ENCODE measurements around the gene MCEMP1. TPM values are rescaled to one million over a fixed set of nuclear protein-coding genes. Genes with fewer than 3 reads are reported as not detected.

The MCEMP1 gene
- not detected in 2 replicates for total RNA-seq

GRCh38 chr19:7676854-7677253 lies at the start of gene MCEMP1:
TSS of gene MCEMP1 (plus strand) at chr19:7677090. CDS start at chr19:7677121, 31 bp downstream.

DNA sequence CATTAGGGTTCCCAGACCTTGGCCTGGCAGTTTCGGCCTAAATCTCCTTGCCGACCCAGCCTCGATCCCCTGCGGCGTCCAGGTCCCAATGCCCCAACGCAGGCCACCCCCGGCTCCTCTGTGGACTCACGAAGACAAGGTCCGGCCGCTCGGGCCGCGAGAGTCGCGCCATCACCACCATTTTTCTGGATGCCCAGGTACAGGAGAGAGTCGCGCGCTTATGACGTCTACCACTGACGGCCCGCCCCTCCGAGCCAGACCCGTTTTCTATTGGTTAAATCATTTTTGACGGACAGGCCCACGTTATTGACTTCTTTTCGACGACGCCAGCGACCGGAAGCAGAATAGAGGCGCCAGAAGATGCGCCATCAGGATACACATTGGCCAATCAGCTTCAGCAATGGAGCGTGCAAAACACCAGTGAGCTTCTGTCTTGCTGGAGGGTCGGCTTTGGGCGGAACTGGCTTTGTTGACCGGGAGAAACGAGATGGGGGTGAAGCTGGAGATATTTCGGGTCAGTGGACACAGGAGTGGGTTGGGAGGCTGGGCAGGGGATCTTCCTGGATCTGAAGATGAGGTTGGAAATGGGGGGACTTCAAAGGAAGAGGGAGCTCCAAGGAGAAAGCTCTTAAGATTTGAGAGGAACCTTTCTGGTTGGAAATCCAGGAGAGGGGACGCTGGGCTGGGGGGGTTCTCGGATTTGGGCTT lies 47.4 kb upstream of the MCEMP1 start, which contains the start of the genes PET100 and XAB2:
TSS of gene PET100 (plus strand) at position 447 of the 708 bp plus-strand sequence. CDS start at position 488, 41 bp downstream.
TSS of gene XAB2 (minus strand) at position 199 of the 708 bp plus-strand sequence. CDS start at position 181, 18 bp downstream.

GRCh38 chr19:7633698-7634097 lies 43.2 kb upstream of the MCEMP1 start, which contains the start of gene PCP2:
TSS of gene PCP2 (minus strand) at chr19:7633719. CDS start at chr19:7633457, 262 bp downstream.

GRCh38 chr19:7636691-7637373 lies 40.1 kb upstream of the MCEMP1 start, which contains the start of gene STXBP2:
TSS of gene STXBP2 (plus strand) at chr19:7637110. CDS start at chr19:7637150, 40 bp downstream.

GRCh38 chr19:7668842-7669241 lies 8.0 kb upstream of the MCEMP1 start, which contains the start of gene RETN:
TSS of gene RETN (plus strand) at chr19:7669049. CDS start at chr19:7669327, 278 bp downstream.

GRCh38 chr19:7680606-7681339 lies 3.9 kb downstream of the MCEMP1 start, which contains the start of gene TRAPPC5:
TSS of gene TRAPPC5 (plus strand) at chr19:7680833. CDS start at chr19:7682254, 1,421 bp downstream.

DNA sequence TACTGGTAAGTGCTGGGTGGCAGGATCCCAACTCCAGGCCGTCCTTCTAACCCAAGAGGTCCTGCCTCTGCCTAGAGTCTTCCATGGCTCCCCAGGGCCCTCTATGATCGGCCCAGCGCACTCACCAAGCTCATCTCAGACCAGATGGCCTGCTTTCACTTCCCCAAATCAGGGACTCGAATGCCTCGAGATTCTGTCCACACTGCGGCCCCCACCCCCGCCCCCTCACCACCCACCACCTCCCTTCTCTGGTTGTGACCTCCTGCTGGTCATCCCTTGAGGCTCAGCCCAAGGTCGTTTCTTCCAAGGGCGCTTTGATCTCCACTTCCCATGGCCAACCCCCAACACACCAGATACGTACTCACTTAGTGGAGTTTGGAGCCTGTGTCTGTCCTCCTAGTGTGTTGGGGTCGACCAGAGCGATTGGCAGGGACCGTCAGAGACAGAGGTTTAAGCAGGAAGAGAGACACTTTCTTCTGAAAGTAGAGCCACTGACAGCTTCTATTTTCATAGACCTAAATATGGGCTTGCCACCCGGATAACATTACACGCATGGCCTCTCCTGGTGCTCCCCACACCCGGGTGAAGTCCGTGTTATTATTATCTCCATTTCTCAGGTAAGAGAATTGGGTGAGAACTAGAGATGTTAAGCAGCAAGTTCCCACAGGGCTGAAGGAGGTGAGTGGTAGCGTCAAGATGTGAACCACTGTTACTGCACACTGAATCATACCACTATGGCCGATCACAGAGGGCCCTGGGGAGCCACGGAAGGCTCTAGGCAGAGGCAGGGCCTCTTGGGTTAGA lies 25.0 kb downstream of the MCEMP1 start, which contains the start of gene FCER2:
TSS of gene FCER2 (minus strand) at position 478 of the 804 bp plus-strand sequence. CDS start 2,371 bp downstream, outside the sequence.

Other genes starting within 250 kb of the MCEMP1 start
- gene PEX11G, start 188.1 kb upstream of the MCEMP1 start, total RNA-seq, result 2.4 and 2.6 TPM in 2 replicates
- gene ZNF358, start 161.0 kb upstream of the MCEMP1 start, total RNA-seq, result 9.8 and 17.8 TPM in 2 replicates
- gene MCOLN1, start 154.5 kb upstream of the MCEMP1 start, total RNA-seq, result 1.9 and 5.3 TPM in 2 replicates
- 63.5 and 87.2 TPM in 2 replicates for gene PNPLA6, start 141.4 kb upstream of the MCEMP1 start, total RNA-seq
- gene CAMSAP3, start 81.2 kb upstream of the MCEMP1 start, total RNA-seq, result 3.8 and 12.3 TPM in 2 replicates
- gene XAB2, start 47.5 kb upstream of the MCEMP1 start, total RNA-seq, result 22.4 and 31.8 TPM in 2 replicates
- gene PET100, start 47.3 kb upstream of the MCEMP1 start, total RNA-seq, result 6.0 and 8.0 TPM in 2 replicates
- gene PCP2, start 43.4 kb upstream of the MCEMP1 start, total RNA-seq, result not detected in 2 replicates
- gene STXBP2, start 40.0 kb upstream of the MCEMP1 start, total RNA-seq, result 47.5 and 57.6 TPM in 2 replicates
- gene RETN, start 8.0 kb upstream of the MCEMP1 start, total RNA-seq, result not detected in 2 replicates
- gene TRAPPC5, start 3.7 kb downstream of the MCEMP1 start, total RNA-seq, result 74.0 and 75.9 TPM in 2 replicates
- gene FCER2, start 25.0 kb downstream of the MCEMP1 start, total RNA-seq, result not detected in 2 replicates
- gene CLEC4G, start 55.0 kb downstream of the MCEMP1 start, total RNA-seq, result not detected in 2 replicates
- not detected in 2 replicates for gene CD209, start 70.4 kb downstream of the MCEMP1 start, total RNA-seq
- not detected in 2 replicates for gene CLEC4M, start 86.2 kb downstream of the MCEMP1 start, total RNA-seq
- 12.0 and 12.1 TPM in 2 replicates for gene EVI5L, start 153.1 kb downstream of the MCEMP1 start, total RNA-seq
- gene PRR36, start 197.3 kb downstream of the MCEMP1 start, total RNA-seq, result under 0.01 TPM in 1 of 2 replicates, not detected in the other
- gene LRRC8E, start 211.4 kb downstream of the MCEMP1 start, total RNA-seq, result 8.3 and 19.0 TPM in 2 replicates
- gene MAP2K7, start 226.8 kb downstream of the MCEMP1 start, total RNA-seq, result 11.3 and 11.5 TPM in 2 replicates
- 4.3 and 5.5 TPM in 2 replicates for gene TGFBR3L, start 237.7 kb downstream of the MCEMP1 start, total RNA-seq
- 10.1 and 20.7 TPM in 2 replicates for gene SNAPC2, start 243.2 kb downstream of the MCEMP1 start, total RNA-seq
- gene CTXN1, start 249.0 kb downstream of the MCEMP1 start, total RNA-seq, result 8.2 TPM in 1 of 2 replicates, not detected in the other

Measured in tracheal epithelial cell (primary cell).